Measurements from ENCODE around the gene XRCC1. TPM values are rescaled to one million over a fixed set of nuclear protein-coding genes. Genes with fewer than 3 reads are reported as not detected.

The XRCC1 gene
- total RNA-seq, 1 donor from 2014 or later: 14.6 TPM

DNA sequence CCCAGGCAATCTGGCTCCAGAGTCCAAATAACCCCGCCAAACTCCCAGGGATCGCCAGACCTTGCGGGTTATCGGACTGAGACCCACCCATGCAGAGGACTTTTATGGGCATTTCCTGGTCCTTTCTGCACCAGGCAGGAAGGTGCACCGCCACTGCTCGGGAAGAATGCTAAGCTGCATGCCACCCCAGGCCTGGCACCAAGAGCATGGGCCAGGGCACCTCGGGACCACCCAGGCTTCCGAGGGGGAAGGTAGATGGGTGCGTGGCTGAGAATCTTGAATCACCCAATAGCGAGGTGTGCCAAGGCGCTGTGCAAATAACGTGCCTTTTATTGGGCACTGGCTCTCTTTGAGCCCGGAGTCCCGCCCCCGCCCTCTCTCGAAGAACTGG is 42.8 kb downstream of the XRCC1 start:
- Mint-ChIP-seq H3K9me3 (ENCODE audit: unreplicated experiment) (no peaks in the 10 kb centered on the region), H3K4me3 (ENCODE audit: unreplicated experiment) (peak overlapping the region; percentile 81), H3K36me3 (ENCODE audit: low read depth, unreplicated experiment) (peaks cover 2% of the 10 kb centered on the region), H3K27ac (ENCODE audit: unreplicated experiment) (peak overlapping the region; percentile 41), H3K27me3 (ENCODE audit: low read depth, unreplicated experiment) (no peaks in the 10 kb centered on the region), H3K4me1 (ENCODE audit: low read depth, unreplicated experiment) (peaks cover 8% of the 10 kb centered on the region)
- peak overlapping the region; percentile 72 for H3K4me3 ChIP-seq (ENCODE audit: insufficient read depth, low read depth, low read length)
- DNase-seq (ENCODE audit: low read depth): no peak
- no peak for FAIRE-seq
- peak overlapping the region; percentile 89 for H3K4me2 ChIP-seq (ENCODE audit: low read length)
- H3K36me3 ChIP-seq (ENCODE audit: insufficient read depth, low read length): no peaks in the 10 kb centered on the region
- peak overlapping the region; percentile 86 for H2AFZ ChIP-seq (ENCODE audit: low read depth, low read length)
- H4K20me1 ChIP-seq (ENCODE audit: insufficient read depth, low read length): no peaks in the 10 kb centered on the region
- H3K79me2 ChIP-seq (ENCODE audit: insufficient read depth, low read length): no peaks in the 10 kb centered on the region
- H3K27me3 ChIP-seq (ENCODE audit: insufficient read depth, low read length): no peaks in the 10 kb centered on the region
- H3K4me1 ChIP-seq (ENCODE audit: insufficient read depth, low read length): peaks cover 19% of the 10 kb centered on the region
- TF ChIP-seq EZH2 (IDR thresholded peaks at IDR 0.05; ENCODE audit: insufficient read depth, low read length): no peak
- TF ChIP-seq, protein P1, sequence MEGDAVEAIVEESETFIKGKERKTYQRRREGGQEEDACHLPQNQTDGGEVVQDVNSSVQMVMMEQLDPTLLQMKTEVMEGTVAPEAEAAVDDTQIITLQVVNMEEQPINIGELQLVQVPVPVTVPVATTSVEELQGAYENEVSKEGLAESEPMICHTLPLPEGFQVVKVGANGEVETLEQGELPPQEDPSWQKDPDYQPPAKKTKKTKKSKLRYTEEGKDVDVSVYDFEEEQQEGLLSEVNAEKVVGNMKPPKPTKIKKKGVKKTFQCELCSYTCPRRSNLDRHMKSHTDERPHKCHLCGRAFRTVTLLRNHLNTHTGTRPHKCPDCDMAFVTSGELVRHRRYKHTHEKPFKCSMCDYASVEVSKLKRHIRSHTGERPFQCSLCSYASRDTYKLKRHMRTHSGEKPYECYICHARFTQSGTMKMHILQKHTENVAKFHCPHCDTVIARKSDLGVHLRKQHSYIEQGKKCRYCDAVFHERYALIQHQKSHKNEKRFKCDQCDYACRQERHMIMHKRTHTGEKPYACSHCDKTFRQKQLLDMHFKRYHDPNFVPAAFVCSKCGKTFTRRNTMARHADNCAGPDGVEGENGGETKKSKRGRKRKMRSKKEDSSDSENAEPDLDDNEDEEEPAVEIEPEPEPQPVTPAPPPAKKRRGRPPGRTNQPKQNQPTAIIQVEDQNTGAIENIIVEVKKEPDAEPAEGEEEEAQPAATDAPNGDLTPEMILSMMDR (IDR thresholded peaks at IDR 0.05; ENCODE audit: insufficient read depth, low read depth, low read length): no peak
- no peaks in the 10 kb centered on the region for H3K9me3 ChIP-seq (ENCODE audit: insufficient read depth, low read depth, low read length)
- H3K27ac ChIP-seq (ENCODE audit: low read depth, low read length): peak overlapping the region; percentile 36
- peak overlapping the region; percentile 61 for H3K9ac ChIP-seq (ENCODE audit: low read length)

DNA sequence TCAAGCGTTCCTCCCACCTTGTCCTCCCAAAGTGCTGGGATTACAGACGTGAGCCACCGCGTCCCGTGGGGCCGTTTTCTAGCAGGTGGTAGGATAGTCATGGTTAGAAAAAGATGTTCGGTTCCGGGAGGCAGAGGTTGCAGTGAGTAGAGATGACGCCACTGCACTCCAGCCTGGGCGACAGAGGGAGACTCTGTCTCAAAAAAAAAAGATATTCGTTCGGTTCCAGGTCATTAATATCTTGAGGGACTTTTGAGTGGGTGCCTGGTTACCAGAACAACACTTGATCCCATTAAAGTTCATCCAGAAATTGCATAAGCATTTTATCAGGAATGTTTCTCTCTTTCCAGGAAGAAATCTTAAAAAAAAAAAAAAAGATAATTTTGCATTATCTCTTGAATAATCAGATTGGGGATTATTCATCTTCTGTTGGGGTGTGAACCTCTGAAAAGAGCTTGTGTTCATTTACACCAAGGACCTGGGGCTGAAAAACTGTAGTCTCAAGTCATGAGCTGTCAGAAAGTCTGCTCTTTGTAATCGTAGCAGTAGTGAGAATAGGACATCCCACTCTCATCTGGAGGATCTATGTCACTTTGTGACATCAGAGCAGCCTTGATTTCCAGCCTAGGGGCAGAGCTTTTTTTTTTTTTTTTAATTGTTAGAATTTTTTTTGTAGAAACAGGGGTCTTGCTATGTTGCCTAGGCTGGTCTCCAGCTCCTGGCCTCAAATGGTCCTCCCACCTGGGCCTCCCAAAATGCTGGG is 47.3 kb downstream of the XRCC1 start:
- Histone ChIP-seq H3K4me1 (ENCODE audit: insufficient read depth, low read length) (peaks cover 25% of the 10 kb centered on the region), H2AFZ (ENCODE audit: low read depth, low read length) (no peak overlapping the region), H3K79me2 (ENCODE audit: insufficient read depth, low read length) (peaks cover 31% of the 10 kb centered on the region), H3K4me2 (ENCODE audit: low read length) (peak overlapping the region; percentile 99), H3K27me3 (ENCODE audit: insufficient read depth, low read length) (no peaks in the 10 kb centered on the region), H4K20me1 (ENCODE audit: insufficient read depth, low read length) (peaks cover 13% of the 10 kb centered on the region), H3K4me3 (ENCODE audit: insufficient read depth, low read depth, low read length) (no peak overlapping the region), H3K27ac (ENCODE audit: low read depth, low read length) (no peak overlapping the region), H3K9ac (ENCODE audit: low read length) (no peak overlapping the region), H3K36me3 (ENCODE audit: insufficient read depth, low read length) (no peaks in the 10 kb centered on the region), H3K9me3 (ENCODE audit: insufficient read depth, low read depth, low read length) (no peaks in the 10 kb centered on the region)
- H3K9me3 Mint-ChIP-seq (ENCODE audit: unreplicated experiment): no peaks in the 10 kb centered on the region
- FAIRE-seq: no peak
- H3K36me3 Mint-ChIP-seq (ENCODE audit: low read depth, unreplicated experiment): no peaks in the 10 kb centered on the region
- no peak overlapping the region for H3K27ac Mint-ChIP-seq (ENCODE audit: unreplicated experiment)
- H3K4me1 Mint-ChIP-seq (ENCODE audit: low read depth, unreplicated experiment): peaks cover 17% of the 10 kb centered on the region
- H3K4me3 Mint-ChIP-seq (ENCODE audit: unreplicated experiment): no peak overlapping the region
- no peaks in the 10 kb centered on the region for H3K27me3 Mint-ChIP-seq (ENCODE audit: low read depth, unreplicated experiment)
- TF ChIP-seq, protein P1 (IDR thresholded peaks at IDR 0.05; ENCODE audit: insufficient read depth, low read depth, low read length): no peak
- TF ChIP-seq EZH2 (IDR thresholded peaks at IDR 0.05; ENCODE audit: insufficient read depth, low read length): no peak
- no peak for DNase-seq (ENCODE audit: low read depth)
